GM12874 (cell line): Measurements from ENCODE around the gene MRLN.

Source experiments
- CTCF ChIP-seq: IDR thresholded peaks from 2 replicates; pipeline ENCODE4 v1.5.1; 2011; ENCODE audit warnings: low read depth, mild to moderate bottlenecking, control low read depth, low read length, moderate library complexity; ENCODE audit not compliant: insufficient read depth

MRLN gene

GRCh38 chr10:59711871-59712494 lies 41.3 kb downstream of the MRLN start:
- no peak for TF ChIP-seq CTCF

- peak; percentile 42; the same call in 1 of the 2 replicates for TF ChIP-seq CTCF
Measured at GRCh38 chr10:59709395-59710125, 43.7 kb downstream of the MRLN start, which contains the start of gene SLC16A9. TSS of gene SLC16A9 (minus strand) at chr10:59709850. CDS start at chr10:59684291, 25,559 bp downstream.

DNA sequence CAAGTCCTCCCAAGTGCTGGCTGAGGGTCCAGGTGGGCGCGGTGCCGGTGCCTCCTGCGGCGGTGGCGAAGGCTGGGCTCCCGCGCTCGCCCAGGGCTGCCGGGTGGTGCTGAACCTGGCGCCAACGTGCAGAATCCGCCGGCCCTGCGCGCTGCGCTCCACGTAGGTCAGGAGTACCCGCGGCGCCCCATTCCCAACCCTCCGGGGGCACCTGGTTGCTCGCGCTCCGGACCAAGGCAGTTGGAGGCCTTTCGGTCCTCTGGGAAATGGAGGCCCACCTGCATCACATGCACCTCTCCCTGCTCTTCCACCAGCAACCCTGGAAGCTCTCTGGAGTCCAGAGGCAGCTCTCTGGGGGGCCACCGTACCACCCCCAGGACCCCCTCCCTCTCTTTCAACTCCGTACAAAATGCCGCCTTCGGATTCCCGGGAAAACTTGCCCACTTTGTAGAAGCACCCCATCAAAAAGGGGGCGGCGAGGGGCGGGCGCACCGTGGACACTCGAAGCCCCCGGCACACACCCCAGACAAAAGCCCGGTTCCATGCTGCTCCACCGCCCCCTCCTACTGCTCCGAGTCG lies 44.4 kb downstream of the MRLN start:
- no peak for TF ChIP-seq CTCF

- no peak for TF ChIP-seq CTCF
Measured at GRCh38 chr10:59706851-59707797, 46.1 kb downstream of the MRLN start.

- no peak for TF ChIP-seq CTCF
Measured at GRCh38 chr10:59705931-59706330, 47.3 kb downstream of the MRLN start.

DNA sequence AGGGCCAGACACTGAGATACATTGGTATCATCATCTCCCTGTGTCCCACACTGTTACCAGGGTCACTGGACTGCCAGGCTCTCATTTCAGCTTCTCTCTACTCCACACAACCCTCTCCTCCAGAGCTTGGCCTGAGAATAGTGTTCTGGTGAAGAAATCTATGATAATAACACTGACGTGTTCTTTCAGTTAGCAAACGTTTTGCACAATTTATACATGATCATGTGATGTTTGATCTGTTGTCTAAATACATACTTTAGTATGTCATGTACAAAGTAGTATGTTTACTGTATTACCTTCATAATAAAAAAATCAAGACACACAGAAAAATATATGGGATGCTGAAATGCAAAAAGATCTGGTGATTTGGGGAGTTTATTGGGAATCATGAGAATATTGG lies 48.6 kb downstream of the MRLN start:
- TF ChIP-seq CTCF: no peak
